T-cell (primary cell): Measurements from ENCODE around the gene PAPPA. TPM values are rescaled to one million over a fixed set of nuclear protein-coding genes. Genes with fewer than 3 reads are reported as not detected.
A peak's percentile ranks its signal among the peaks of the same experiment; 100 is the strongest.

Experiments used
- ATAC-seq, 4 experiments: fragments of 200-7000 bp in 3 of 4; fragments of 150-1000 bp in 1 of 4; cut with Tn5 transposase; replicated peaks in 1 of 4; 1 replicate in 3 of 4; 2 replicates in 1 of 4; pipeline ENCODE4 v1.10.0; 2021; ENCODE audit warnings: moderate library complexity in 3 of 4, mild to moderate bottlenecking in 2 of 4, moderate number of reproducible peaks in 1 of 4
- CTCF ChIA-PET, 2 donors: fragments of 300-600 bp; sonication (Branson Sonifier 250); formaldehyde crosslinking; loops; one replicate each; lab custom pipeline; 2022; ENCODE audit warnings: antibody characterized with exemption in 2 of 2; lab: Charles Lee
- POLR2A ChIA-PET, 2 donors: fragments of 300-600 bp; sonication (Branson Sonifier 250); formaldehyde crosslinking; loops; one replicate each; lab custom pipeline; 2022; ENCODE audit warnings: antibody characterized with exemption in 2 of 2; lab: Charles Lee
- DNase-seq, 35 experiments: peaks; one replicate each; pipeline versions ENCODE4 v3.0.0 to v3.0.0-alpha.2; 2013 to 2023
- H3K27ac ChIP-seq: one replicate; pipeline ENCODE4 v1.5.1; 2013; ENCODE audit warnings: low read length
- H3K27me3 ChIP-seq, 2 experiments: replicated peaks in 1 of 2; 1 replicate in 1 of 2; 2 replicates in 1 of 2; pipeline versions ENCODE4 v1.6.1 to v1.7.0; 2013; ENCODE audit warnings: low read length in 1 of 2, mixed read lengths in 1 of 2; ENCODE audit not compliant: control insufficient read depth in 2 of 2, insufficient read depth in 2 of 2; ENCODE audit errors: extremely low read depth in 1 of 2
- H3K36me3 ChIP-seq, 2 donors: 1 replicate in 1 of 2; 2 replicates in 1 of 2; pipeline versions ENCODE4 v1.6.1 to v1.7.0; 2013; ENCODE audit warnings: low read length in 1 of 2; ENCODE audit not compliant: control insufficient read depth in 2 of 2, insufficient read depth in 1 of 2; ENCODE audit errors: extremely low read depth in 1 of 2
- H3K4me1 ChIP-seq, 2 experiments: 1 replicate in 1 of 2; 2 replicates in 1 of 2; pipeline versions ENCODE4 v1.6.1 to v1.7.0; 2013; ENCODE audit warnings: low read length in 2 of 2, mixed read lengths in 1 of 2; ENCODE audit not compliant: insufficient read depth in 2 of 2, control insufficient read depth in 1 of 2; ENCODE audit errors: extremely low read depth in 1 of 2
- H3K4me3 ChIP-seq, 2 donors: 1 replicate in 1 of 2; 2 replicates in 1 of 2; pipeline versions ENCODE4 v1.5.1 to v1.7.0; 2013; ENCODE audit warnings: mild to moderate bottlenecking in 2 of 2, low read length in 1 of 2, moderate library complexity in 1 of 2; ENCODE audit not compliant: control insufficient read depth in 1 of 2; ENCODE audit errors: extremely low read depth in 1 of 2
- H3K9me3 ChIP-seq: 2 replicates; pipeline ENCODE4 v1.7.0; 2013
- H3K27ac Mint-ChIP-seq, 2 donors: one replicate each; pipeline ENCODE4 v1.8.0; 2020 to 2021; ENCODE audit warnings: mild to moderate bottlenecking in 2 of 2, mixed read lengths in 2 of 2
- H3K27me3 Mint-ChIP-seq, 2 donors: one replicate each; pipeline ENCODE4 v1.8.0; 2021 to 2022; ENCODE audit warnings: mixed read lengths in 2 of 2
- H3K36me3 Mint-ChIP-seq: one replicate; pipeline ENCODE4 v1.8.0; 2021; ENCODE audit warnings: mixed read lengths
- H3K4me1 Mint-ChIP-seq, 3 donors: one replicate each; pipeline ENCODE4 v1.8.0; 2020 to 2022; ENCODE audit warnings: mixed read lengths in 3 of 3, mild to moderate bottlenecking in 1 of 3
- H3K4me3 Mint-ChIP-seq, 3 donors: one replicate each; pipeline ENCODE4 v1.8.0; 2020 to 2022; ENCODE audit warnings: mild to moderate bottlenecking in 3 of 3, mixed read lengths in 3 of 3, moderate library complexity in 3 of 3
- H3K9me3 Mint-ChIP-seq, 3 donors: one replicate each; pipeline ENCODE4 v1.8.0; 2020 to 2022; ENCODE audit warnings: mixed read lengths in 3 of 3
- WGBS: methylation state at CpG from one replicate; pipeline ENCODE4 v1.1.5; 2013; ENCODE audit warnings: missing lambda C conversion rate; ENCODE audit not compliant: insufficient coverage; 5-methylcytosine and 5-hydroxymethylcytosine counted together
- total RNA-seq, 35 experiments: library from RNA in 6 of 35; stranded (reverse) in 6 of 35; fragments of 120-200 nt in 1 of 35; gene quantifications; one replicate each; pipeline versions ENCODE4 v1.2.1 to v1.2.4 and lab custom pipeline; 2013 to 2026

The PAPPA gene
- total RNA-seq (under 1 TPM in 3 of 5 donors, not detected in 2; 0.03 to 0.09 (median 0.07) TPM), total RNA-seq (lab: John Stamatoyannopoulos, UW) (0 to 0.06 (median 0) reads per million in 29 experiments)
- total RNA-seq (2013), result not detected

GRCh38 chr9:116153765-116154333, at the start of gene PAPPA:
Gene PAPPA, plus strand, starts transcription at chr9:116153791. Its CDS starts 382 bp downstream, at chr9:116154173.
- POLR2A ChIA-PET, result interaction anchor here in 1 of 2 donors (0.7 kb wide), 1 partner anchor 1029 kb away, joined by 12 read pairs; no protein-coding TSS in a partner anchor
- ATAC-seq (no peak), DNase-seq (no peak)
- H3K9me3 ChIP-seq, result no peaks in the 10 kb centered on the region
- H3K27me3 ChIP-seq, result peaks cover 26 to 30% of the 10 kb centered on the region in 2 experiments
- no peaks in the 10 kb centered on the region for H3K4me1 ChIP-seq
- Mint-ChIP-seq H3K9me3 (peaks cover 0 to 4% (median 0%) of the 10 kb centered on the region in 3 donors), H3K4me3 (peak within 1 kb of the TSS in 1 of 3 donors; percentile 32), H3K27ac (no peak within 1 kb of the TSS), H3K36me3 (no peaks in the 10 kb centered on the region), H3K27me3 (peaks cover 64 to 77% of the 10 kb centered on the region in 2 donors), H3K4me1 (peaks cover 13 to 14% (median 13%) of the 10 kb centered on the region in 3 donors)
- H3K27ac ChIP-seq, result no peak within 1 kb of the TSS
- CTCF ChIA-PET, result no interaction called here
- 3% methylated on average over 40 of the region's 41 CpGs for WGBS
- no peak within 1 kb of the TSS for H3K4me3 ChIP-seq
- H3K36me3 ChIP-seq, result no peaks in the 10 kb centered on the region

GRCh38 chr9:116103976-116104820, 49.4 kb upstream of the PAPPA start:
- POLR2A ChIA-PET, result no interaction called here
- no peaks in the 10 kb centered on the region for H3K27me3 Mint-ChIP-seq
- CTCF ChIA-PET, result no interaction called here
- H3K27me3 ChIP-seq, result no peaks in the 10 kb centered on the region
- H3K9me3 ChIP-seq, result no peaks in the 10 kb centered on the region
- no peak overlapping the region for H3K4me3 Mint-ChIP-seq
- H3K4me1 ChIP-seq, result no peaks in the 10 kb centered on the region
- no peak for DNase-seq
- no peak overlapping the region for H3K27ac ChIP-seq
- H3K9me3 Mint-ChIP-seq, result peaks cover 0 to 6% (median 3%) of the 10 kb centered on the region in 3 donors
- no peaks in the 10 kb centered on the region for H3K36me3 ChIP-seq
- no peak for ATAC-seq
- no peak overlapping the region for H3K27ac Mint-ChIP-seq
- no CpG with 5 or more reads among the region's 2 CpGs for WGBS
- H3K4me1 Mint-ChIP-seq, result no peaks in the 10 kb centered on the region
- no peak overlapping the region for H3K4me3 ChIP-seq
- no peaks in the 10 kb centered on the region for H3K36me3 Mint-ChIP-seq

GRCh38 chr9:116112236-116112635, 41.4 kb upstream of the PAPPA start:
- no peaks in the 10 kb centered on the region for H3K27me3 Mint-ChIP-seq
- no peak for ATAC-seq
- no peak overlapping the region for H3K4me3 Mint-ChIP-seq
- no peak overlapping the region for H3K27ac Mint-ChIP-seq
- ChIA-PET CTCF (no interaction called here), POLR2A (no interaction called here)
- no peak overlapping the region for H3K4me3 ChIP-seq
- no peak overlapping the region for H3K27ac ChIP-seq
- no peak for DNase-seq
- H3K27me3 ChIP-seq, result no peaks in the 10 kb centered on the region
- H3K9me3 ChIP-seq, result no peaks in the 10 kb centered on the region
- no peaks in the 10 kb centered on the region for H3K4me1 ChIP-seq
- no peaks in the 10 kb centered on the region for H3K36me3 ChIP-seq
- no CpG with 5 or more reads among the region's 1 CpG for WGBS
- H3K36me3 Mint-ChIP-seq, result no peaks in the 10 kb centered on the region
- H3K4me1 Mint-ChIP-seq, result no peaks in the 10 kb centered on the region
- H3K9me3 Mint-ChIP-seq, result peaks cover 0 to 8% (median 4%) of the 10 kb centered on the region in 3 donors

GRCh38 chr9:116115761-116116353, 37.7 kb upstream of the PAPPA start:
- Mint-ChIP-seq H3K4me1 (no peaks in the 10 kb centered on the region), H3K4me3 (no peak overlapping the region), H3K27me3 (no peaks in the 10 kb centered on the region), H3K9me3 (peaks cover 11 to 19% (median 14%) of the 10 kb centered on the region in 3 donors), H3K27ac (no peak overlapping the region), H3K36me3 (no peaks in the 10 kb centered on the region)
- ChIA-PET CTCF (no interaction called here), POLR2A (no interaction called here)
- DNase-seq (no peak), ATAC-seq (no peak)
- 59% methylated on average over 4 of the region's 6 CpGs for WGBS
- H3K36me3 ChIP-seq, result no peaks in the 10 kb centered on the region
- no peaks in the 10 kb centered on the region for H3K4me1 ChIP-seq
- no peaks in the 10 kb centered on the region for H3K9me3 ChIP-seq
- no peak overlapping the region for H3K27ac ChIP-seq
- no peaks in the 10 kb centered on the region for H3K27me3 ChIP-seq
- H3K4me3 ChIP-seq, result no peak overlapping the region

- POLR2A ChIA-PET, result no interaction called here
- ATAC-seq, result no peak
- Histone ChIP-seq H3K27ac (no peak overlapping the region), H3K27me3 (no peaks in the 10 kb centered on the region), H3K4me3 (no peak overlapping the region), H3K4me1 (no peaks in the 10 kb centered on the region), H3K9me3 (no peaks in the 10 kb centered on the region), H3K36me3 (no peaks in the 10 kb centered on the region)
- Mint-ChIP-seq H3K4me3 (no peak overlapping the region), H3K27ac (no peak overlapping the region), H3K4me1 (no peaks in the 10 kb centered on the region), H3K9me3 (peaks cover 14 to 19% (median 17%) of the 10 kb centered on the region in 3 donors), H3K36me3 (no peaks in the 10 kb centered on the region), H3K27me3 (no peaks in the 10 kb centered on the region)
- CTCF ChIA-PET, result no interaction called here
- DNase-seq, result no peak
These were observed 37.2 kb upstream of the PAPPA start for GRCh38 chr9:116116393-116116792.

GRCh38 chr9:116123171-116123570, 30.4 kb upstream of the PAPPA start:
- ChIA-PET CTCF (no interaction called here), POLR2A (no interaction called here)
- ATAC-seq (no peak), DNase-seq (no peak)
- WGBS, result no CpG with 5 or more reads among the region's 3 CpGs
- H3K9me3 Mint-ChIP-seq, result peaks cover 9 to 17% (median 16%) of the 10 kb centered on the region in 3 donors
- no peaks in the 10 kb centered on the region for H3K27me3 ChIP-seq
- H3K27ac Mint-ChIP-seq, result no peak overlapping the region
- no peaks in the 10 kb centered on the region for H3K36me3 Mint-ChIP-seq
- no peaks in the 10 kb centered on the region for H3K4me1 ChIP-seq
- no peak overlapping the region for H3K4me3 ChIP-seq
- H3K4me3 Mint-ChIP-seq, result no peak overlapping the region
- H3K27me3 Mint-ChIP-seq, result no peaks in the 10 kb centered on the region
- H3K27ac ChIP-seq, result no peak overlapping the region
- no peaks in the 10 kb centered on the region for H3K4me1 Mint-ChIP-seq
- no peaks in the 10 kb centered on the region for H3K9me3 ChIP-seq
- no peaks in the 10 kb centered on the region for H3K36me3 ChIP-seq
